Thoracic aorta (tissue), 2 donors: Measurements from ENCODE around the gene GPR143. TPM values are rescaled to one million over a fixed set of nuclear protein-coding genes. Genes with fewer than 3 reads are reported as not detected.

Experiments used
- ATAC-seq: fragments of 150-250 bp; one replicate; pipeline ENCODE4 v1.8.0; 2017; ENCODE audit warnings: low read depth; ENCODE audit not compliant: insufficient number of reproducible peaks, low FRiP score
- DNase-seq: peaks from one replicate; pipeline ENCODE4 v3.0.0-alpha.2; 2020; ENCODE audit warnings: low spot score
- H3K27ac ChIP-seq, 2 donors: fragments of 200-600 bp; sonication (generic); 1 replicate in 1 of 2; 2 replicates in 1 of 2; pipeline ENCODE4 v1.5.1; 2016; ENCODE audit warnings: mild to moderate bottlenecking in 2 of 2, moderate library complexity in 2 of 2
- H3K27me3 ChIP-seq: fragments of 200-600 bp; sonication (generic); replicated peaks from 2 replicates; pipeline ENCODE4 v1.6.0; 2016; ENCODE audit warnings: mild to moderate bottlenecking; ENCODE audit not compliant: insufficient read depth
- H3K36me3 ChIP-seq: fragments of 200-600 bp; sonication (generic); one replicate; pipeline ENCODE4 v1.5.1; 2016
- H3K4me1 ChIP-seq, 2 donors: fragments of 200-600 bp; sonication (generic); 1 replicate in 1 of 2; 2 replicates in 1 of 2; pipeline versions ENCODE4 v1.5.1 to v1.6.0; 2016; ENCODE audit warnings: low read depth in 2 of 2, mild to moderate bottlenecking in 1 of 2; ENCODE audit not compliant: control insufficient read depth in 1 of 2
- H3K4me3 ChIP-seq: fragments of 200-600 bp; sonication (generic); 2 replicates; pipeline ENCODE4 v1.5.1; 2016; ENCODE audit warnings: mild to moderate bottlenecking
- H3K9me3 ChIP-seq: fragments of 200-600 bp; sonication (generic); 2 replicates; pipeline ENCODE4 v1.5.1; 2016
- CTCF ChIP-seq: fragments of 200-600 bp; sonication (generic); IDR thresholded peaks from one replicate; pipeline ENCODE4 v1.5.1; 2019; ENCODE audit warnings: antibody characterized with exemption
- total RNA-seq, 2 donors: library from RNA; depleted of rRNA; stranded (reverse); fragments of >200 nt; gene quantifications; one replicate each; pipeline versions ENCODE4 v1.1.0 to v1.2.3, GENCODE V29; 2016

Gene GPR143
- total RNA-seq, 2 donors from 2014 or later = 2.6 TPM; not detected in 1

GRCh38 chrX:9738151-9738550 is 27.5 kb downstream of the GPR143 start:
- H3K9me3 ChIP-seq = no peaks in the 10 kb centered on the region
- H3K4me1 ChIP-seq = no peaks in the 10 kb centered on the region
- H3K27ac ChIP-seq = no peak overlapping the region
- no peaks in the 10 kb centered on the region for H3K36me3 ChIP-seq
- H3K4me3 ChIP-seq = no peak overlapping the region
- ATAC-seq (no peak), DNase-seq (no peak)
- no peaks in the 10 kb centered on the region for H3K27me3 ChIP-seq
- no peak for TF ChIP-seq CTCF

GRCh38 chrX:9737363-9737762 is 28.3 kb downstream of the GPR143 start:
- Histone ChIP-seq H3K4me1 (no peaks in the 10 kb centered on the region), H3K27ac (no peak overlapping the region), H3K9me3 (no peaks in the 10 kb centered on the region), H3K4me3 (no peak overlapping the region), H3K36me3 (no peaks in the 10 kb centered on the region), H3K27me3 (no peaks in the 10 kb centered on the region)
- no peak for ATAC-seq
- DNase-seq = no peak
- no peak for TF ChIP-seq CTCF

- H3K27ac ChIP-seq = no peak overlapping the region
- TF ChIP-seq CTCF = no peak
- H3K4me3 ChIP-seq = no peak overlapping the region
- H3K36me3 ChIP-seq = no peaks in the 10 kb centered on the region
- no peaks in the 10 kb centered on the region for H3K9me3 ChIP-seq
- no peaks in the 10 kb centered on the region for H3K4me1 ChIP-seq
- no peak for DNase-seq
- no peak for ATAC-seq
- no peaks in the 10 kb centered on the region for H3K27me3 ChIP-seq
Measured at GRCh38 chrX:9730752-9731151, 34.9 kb downstream of the GPR143 start.

- no peaks in the 10 kb centered on the region for H3K9me3 ChIP-seq
- DNase-seq = no peak
- no peak for ATAC-seq
- no peaks in the 10 kb centered on the region for H3K36me3 ChIP-seq
- no peak overlapping the region for H3K4me3 ChIP-seq
- H3K4me1 ChIP-seq = no peaks in the 10 kb centered on the region
- no peak overlapping the region for H3K27ac ChIP-seq
- no peak for TF ChIP-seq CTCF
- H3K27me3 ChIP-seq = no peaks in the 10 kb centered on the region
Measured at GRCh38 chrX:9730078-9730477, 35.6 kb downstream of the GPR143 start.

- Histone ChIP-seq H3K4me1 (no peaks in the 10 kb centered on the region), H3K27me3 (no peaks in the 10 kb centered on the region), H3K27ac (no peak overlapping the region), H3K4me3 (no peak overlapping the region), H3K9me3 (no peaks in the 10 kb centered on the region), H3K36me3 (no peaks in the 10 kb centered on the region)
- no peak for TF ChIP-seq CTCF
- ATAC-seq = no peak
- no peak for DNase-seq
Measured at GRCh38 chrX:9729171-9729885, 36.3 kb downstream of the GPR143 start.
